ENCODE data around the gene PGM1.

The PGM1 gene

GRCh38 chr1:63640633-63641567 is 47.7 kb downstream of the PGM1 start:
- DNase-seq (ENCODE audit: low spot score) = no peak

GRCh38 chr1:63641615-63642014 is 48.4 kb downstream of the PGM1 start:
- no peak for DNase-seq (ENCODE audit: low spot score)
- no peak for TF ChIP-seq CTCF (IDR thresholded peaks at IDR 0.05; ENCODE audit: extremely low read depth, missing control alignments)

More at GRCh38 chr1:63640633-63641567, 47.7 kb downstream of the PGM1 start:
- TF ChIP-seq CTCF (IDR thresholded peaks at IDR 0.05; ENCODE audit: extremely low read depth, missing control alignments) = no peak

- no peak for TF ChIP-seq CTCF (IDR thresholded peaks at IDR 0.05; ENCODE audit: extremely low read depth, missing control alignments)
Measured at GRCh38 chr1:63642901-63643300, 49.7 kb downstream of the PGM1 start.

GRCh38 chr1:63643517-63643916 is 50.3 kb downstream of the PGM1 start:
- no peak for DNase-seq (ENCODE audit: low spot score)
- TF ChIP-seq CTCF (IDR thresholded peaks at IDR 0.05; ENCODE audit: extremely low read depth, missing control alignments) = no peak

More at GRCh38 chr1:63642901-63643300, 49.7 kb downstream of the PGM1 start:
- DNase-seq (ENCODE audit: low spot score) = no peak

- DNase-seq (ENCODE audit: low spot score) = no peak
- no peak for TF ChIP-seq CTCF (IDR thresholded peaks at IDR 0.05; ENCODE audit: extremely low read depth, missing control alignments)
Measured at GRCh38 chr1:63643926-63644325, 50.7 kb downstream of the PGM1 start.

GRCh38 chr1:63645317-63645716 is 52.1 kb downstream of the PGM1 start:
- DNase-seq (ENCODE audit: low spot score) = no peak
- TF ChIP-seq CTCF (IDR thresholded peaks at IDR 0.05; ENCODE audit: extremely low read depth, missing control alignments) = no peak

GRCh38 chr1:63648689-63649088 is 55.5 kb downstream of the PGM1 start:
- DNase-seq (ENCODE audit: low spot score) = no peak
- TF ChIP-seq CTCF (IDR thresholded peaks at IDR 0.05; ENCODE audit: extremely low read depth, missing control alignments) = no peak
